Measurements from ENCODE around the gene CNTNAP2.

GRCh38 chr7:147567043-147567442 is 1450.4 kb downstream of the CNTNAP2 start:
- no peak for TF ChIP-seq CTCF (conservative IDR thresholded peaks at IDR 0.05)
- TF ChIP-seq ZFX (IDR thresholded peaks at IDR 0.05) = no peak

Measured in C4-2B (cell line).